Spleen (tissue), 7 donors: ENCODE results near the gene TMEM26.

ENCODE experiments used
- CTCF ChIP-seq, 11 experiments: fragments of 200-600 bp in 7 of 11; fragments of 450-650 bp in 4 of 11; sonication (generic) in 4 of 11; IDR thresholded peaks in 8 of 11; conservative IDR thresholded peaks in 3 of 11; 1 replicate in 7 of 11; 2 replicates in 4 of 11; pipeline versions ENCODE4 v1.4.0 to v1.8.0; 2016 to 2021; ENCODE audit warnings: antibody characterized with exemption in 11 of 11, inconsistent platforms in 4 of 11, mild to moderate bottlenecking in 1 of 11
- POLR2A ChIP-seq, 3 donors: fragments of 450-650 bp; IDR thresholded peaks; one replicate each; pipeline ENCODE4 v1.5.1; 2017; ENCODE audit warnings: antibody characterized with exemption in 3 of 3, mild to moderate bottlenecking in 1 of 3
- POLR2AphosphoS5 ChIP-seq, 3 donors: sonication (generic); formaldehyde crosslinking; IDR thresholded peaks; one replicate each; pipeline ENCODE4 v1.5.1; 2017; ENCODE audit warnings: antibody characterized with exemption in 3 of 3
- donor health status: DM: no; HTN: no; CAD: no; lungs with moderate emphysema.
- donor health status: DM: no; HTN: no; CAD: no.
- donor health status: DM: no; HTN: no; CAD: no.

- no peak for TF ChIP-seq CTCF (IDR thresholded peaks at IDR 0.05 in 8 of 11, conservative IDR thresholded peaks at IDR 0.05 in 3 of 11)
- no peak for TF ChIP-seq POLR2A (IDR thresholded peaks at IDR 0.05)
- TF ChIP-seq POLR2AphosphoS5 (IDR thresholded peaks at IDR 0.05): no peak
These were observed 14.0 kb downstream of the TMEM26 start for GRCh38 chr10:61439058-61439609.
